MG63 (cell line): ENCODE data around the gene LPIN3. TPM values are rescaled to one million over a fixed set of nuclear protein-coding genes. Genes with fewer than 3 reads are reported as not detected.

ENCODE experiments used
- DNase-seq: peaks from one replicate; pipeline ENCODE4 v3.0.0-alpha.2; 2020
- H3K27me3 ChIP-seq: fragments of 250-450 bp; sonication (Bioruptor Pico); 2 replicates; pipeline ENCODE4 v1.5.1; 2020; ENCODE audit warnings: mild to moderate bottlenecking, moderate library complexity
- H3K36me3 ChIP-seq: fragments of 250-450 bp; sonication (Bioruptor Pico); 2 replicates; pipeline ENCODE4 v1.5.1; 2020; ENCODE audit warnings: mild to moderate bottlenecking, moderate library complexity
- H3K4me3 ChIP-seq: fragments of 250-450 bp; sonication (Bioruptor Pico); 2 replicates; pipeline ENCODE4 v1.5.1; 2020; ENCODE audit warnings: mild to moderate bottlenecking, moderate library complexity
- H3K9me3 ChIP-seq: fragments of 250-450 bp; sonication (Bioruptor Pico); 2 replicates; pipeline ENCODE4 v1.5.1; 2020; ENCODE audit warnings: mild to moderate bottlenecking, moderate library complexity
- total RNA-seq: library from RNA; depleted of rRNA; stranded (reverse); fragments of >200 nt; shearing (Covaris generic); gene quantifications from 2 replicates; pipeline ENCODE4 v1.2.3, GENCODE V29; 2014; ENCODE audit warnings: low replicate concordance

Gene LPIN3
- total RNA-seq, 1 experiment from 2014 or later = 8.6 TPM

DNA sequence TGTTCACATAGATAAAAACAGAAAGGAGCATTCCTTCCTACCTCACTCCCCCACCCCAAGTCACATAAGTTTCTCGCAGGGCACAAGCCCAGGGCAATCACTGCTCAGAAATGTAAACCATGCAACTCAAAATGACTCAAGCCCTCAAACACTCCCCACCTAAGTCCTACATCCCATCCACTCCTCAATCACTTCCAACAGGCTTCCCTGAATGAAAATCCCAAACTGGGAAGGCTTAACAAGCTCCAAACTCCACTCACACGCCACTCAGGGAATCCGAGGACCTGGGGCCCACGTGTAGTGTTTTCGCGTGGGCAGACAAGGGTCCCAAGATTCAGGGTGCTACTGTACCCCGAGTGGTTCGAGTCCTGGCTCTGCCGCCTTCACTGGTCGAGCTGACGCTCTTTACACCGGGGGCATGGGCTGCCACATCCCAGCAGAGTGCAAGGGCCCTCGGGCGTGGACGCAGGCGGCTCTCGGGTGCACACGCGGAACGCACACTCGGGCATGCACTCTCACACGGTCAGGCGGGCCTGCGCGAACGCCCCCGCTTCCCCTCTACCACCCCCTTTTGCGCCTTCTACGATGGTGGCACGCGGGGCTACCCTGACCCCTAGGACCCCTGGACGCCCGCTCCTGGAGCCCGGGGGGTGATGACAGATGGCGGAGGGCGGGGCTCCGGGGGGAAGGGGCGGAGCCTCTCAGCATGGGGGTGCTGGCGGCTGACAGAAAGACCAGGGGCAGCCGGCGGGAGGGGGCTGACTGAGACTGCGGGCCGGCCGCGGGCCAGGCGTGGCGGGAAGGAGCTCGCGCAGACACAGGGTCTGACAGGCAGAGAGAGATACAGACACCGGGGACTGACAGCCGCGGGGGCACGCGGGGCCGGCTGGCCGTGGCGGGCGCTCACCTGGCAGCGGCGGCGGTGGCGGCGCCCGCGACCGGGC, 23.7 kb upstream of the LPIN3 start:
- Histone ChIP-seq H3K27me3 (no peaks in the 10 kb centered on the region), H3K36me3 (peaks cover 13% of the 10 kb centered on the region), H3K4me3 (peak overlapping the region; percentile 75), H3K9me3 (0 out of 2 replicates have a peak, but pooled peaks cover 2% of the 10 kb centered on the region)
- peak; percentile 89 for DNase-seq

DNA sequence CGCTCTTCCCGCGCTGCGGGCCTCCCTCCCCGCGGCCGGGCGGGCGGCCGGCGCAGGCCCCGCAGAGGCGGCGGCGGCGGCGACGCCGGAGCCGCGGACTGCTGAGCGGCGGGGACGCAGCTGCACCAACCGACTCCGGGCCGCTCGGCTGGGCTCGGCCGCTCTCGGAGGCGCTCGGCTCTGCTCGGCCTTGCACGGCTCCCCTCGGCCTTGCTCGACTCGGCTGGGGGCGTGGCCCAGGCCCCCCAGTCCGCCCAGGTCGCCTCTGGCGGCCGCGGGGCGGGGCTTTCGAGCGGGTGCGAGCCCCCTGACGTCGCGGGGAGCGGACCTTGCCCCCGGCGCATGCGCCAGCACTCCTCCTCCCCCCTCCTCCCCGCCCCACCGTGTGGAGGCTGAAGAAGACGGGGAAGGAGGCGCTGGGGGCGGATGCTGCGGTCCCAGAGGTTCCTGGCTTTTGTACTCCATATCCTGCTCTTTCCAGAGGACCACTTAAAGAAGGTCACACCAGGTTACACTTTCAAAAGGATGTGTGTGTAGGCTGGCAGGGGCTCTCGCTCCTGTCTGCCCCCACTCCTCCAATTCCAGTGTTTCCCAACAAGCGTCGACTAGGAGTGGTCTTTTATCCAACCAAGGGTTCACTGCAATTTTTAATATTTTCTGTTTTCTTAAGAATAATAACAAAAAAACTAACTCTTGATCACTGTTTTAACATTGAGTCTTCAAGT, 22.9 kb upstream of the LPIN3 start, which contains the start of gene ZHX3:
Gene ZHX3 (minus strand): TSS at position 186 of the 725 bp plus-strand sequence. CDS start 112,815 bp downstream, outside the sequence.
- peak within 1 kb of the TSS; percentile 75 for H3K4me3 ChIP-seq
- no peaks in the 10 kb centered on the region for H3K9me3 ChIP-seq
- DNase-seq = peak; percentile 98
- peaks cover 4% of the 10 kb centered on the region for H3K36me3 ChIP-seq
- no peaks in the 10 kb centered on the region for H3K27me3 ChIP-seq

DNA sequence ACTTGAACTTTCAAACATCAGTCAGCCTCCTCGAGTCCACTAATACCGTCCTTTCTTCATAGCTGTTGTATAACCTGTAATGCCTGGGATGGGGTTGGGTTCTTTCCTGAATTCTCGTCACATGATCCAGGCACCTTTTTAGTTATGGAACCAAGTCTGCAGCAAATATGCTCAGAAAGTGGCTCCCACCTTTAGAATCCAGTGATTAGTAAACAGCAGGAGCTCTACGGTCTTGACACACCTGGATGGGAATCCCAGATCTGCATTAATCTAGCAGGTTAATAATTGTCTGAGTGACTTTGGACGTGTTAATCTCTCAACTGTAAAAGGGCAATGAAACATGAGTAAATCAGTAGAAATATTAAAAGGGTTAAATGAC, 22.4 kb upstream of the LPIN3 start:
- Histone ChIP-seq H3K27me3 (no peaks in the 10 kb centered on the region), H3K9me3 (no peaks in the 10 kb centered on the region), H3K36me3 (no peaks in the 10 kb centered on the region; the same call in 1 of the 2 replicates), H3K4me3 (peak overlapping the region; percentile 75)
- no peak for DNase-seq

DNA sequence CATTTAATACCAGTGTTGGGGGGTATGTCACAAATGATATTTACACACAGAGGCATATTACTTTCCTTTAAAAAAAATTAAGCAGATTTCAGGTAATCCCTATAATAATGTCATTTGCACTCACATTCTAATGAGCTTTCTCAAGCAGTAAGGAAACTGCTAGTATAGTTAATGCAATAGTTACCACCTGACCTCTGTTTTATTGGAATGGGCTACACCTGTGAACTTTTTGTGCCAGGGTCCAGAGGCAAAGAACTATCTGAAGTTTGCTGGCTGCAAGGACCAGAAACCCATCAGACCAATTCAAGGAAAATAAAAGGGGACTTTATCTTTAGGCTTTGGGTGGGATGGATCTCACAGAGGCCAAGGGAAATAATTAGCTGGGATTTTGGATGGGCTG, 20.2 kb upstream of the LPIN3 start:
- H3K36me3 ChIP-seq = no peaks in the 10 kb centered on the region
- no peak overlapping the region for H3K4me3 ChIP-seq
- DNase-seq = no peak
- no peaks in the 10 kb centered on the region for H3K27me3 ChIP-seq
- no peaks in the 10 kb centered on the region for H3K9me3 ChIP-seq

DNA sequence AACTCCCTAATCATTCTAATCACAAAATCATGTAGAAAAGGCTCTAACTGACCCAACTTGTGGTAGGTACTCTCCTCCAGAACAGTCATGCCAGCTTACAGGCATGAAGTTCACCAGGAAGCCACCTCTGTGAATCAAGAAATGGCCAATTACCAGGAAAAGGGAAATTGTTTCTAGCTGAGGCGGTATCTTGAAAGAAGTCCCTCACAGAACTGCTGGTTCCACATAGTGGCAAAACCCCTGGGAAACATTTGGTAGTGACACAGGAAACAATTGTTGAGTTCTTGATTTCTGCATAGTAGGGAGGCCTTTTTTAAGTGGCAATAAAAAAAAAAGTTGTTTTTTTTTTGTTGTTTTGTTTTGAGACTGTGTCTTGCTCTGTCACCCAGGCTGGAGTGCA, 19.6 kb upstream of the LPIN3 start:
- no peak for DNase-seq
- no peaks in the 10 kb centered on the region for H3K36me3 ChIP-seq
- no peaks in the 10 kb centered on the region for H3K27me3 ChIP-seq
- no peak overlapping the region for H3K4me3 ChIP-seq
- no peaks in the 10 kb centered on the region for H3K9me3 ChIP-seq

DNA sequence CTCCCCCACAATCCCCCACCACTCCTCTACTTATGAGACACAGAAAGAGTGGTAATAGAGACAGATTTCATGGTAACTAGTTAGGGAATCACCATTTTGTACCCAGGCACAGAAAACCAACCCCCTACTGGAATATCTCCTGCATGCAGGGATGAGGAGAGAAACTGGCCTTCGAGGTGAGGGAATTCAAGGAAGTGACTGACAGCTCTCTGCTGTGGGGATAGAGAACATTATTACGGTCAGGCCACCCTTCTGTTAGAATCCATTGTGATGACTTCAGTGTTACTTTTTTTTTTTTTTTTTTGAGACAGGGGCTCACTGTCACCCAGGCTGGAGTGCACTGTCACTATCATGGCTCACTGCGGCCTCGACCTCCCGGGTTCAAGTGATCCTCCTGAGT, 13.4 kb upstream of the LPIN3 start:
- DNase-seq = no peak
- no peaks in the 10 kb centered on the region for H3K36me3 ChIP-seq
- no peaks in the 10 kb centered on the region for H3K9me3 ChIP-seq
- no peaks in the 10 kb centered on the region for H3K27me3 ChIP-seq
- no peak overlapping the region for H3K4me3 ChIP-seq

DNA sequence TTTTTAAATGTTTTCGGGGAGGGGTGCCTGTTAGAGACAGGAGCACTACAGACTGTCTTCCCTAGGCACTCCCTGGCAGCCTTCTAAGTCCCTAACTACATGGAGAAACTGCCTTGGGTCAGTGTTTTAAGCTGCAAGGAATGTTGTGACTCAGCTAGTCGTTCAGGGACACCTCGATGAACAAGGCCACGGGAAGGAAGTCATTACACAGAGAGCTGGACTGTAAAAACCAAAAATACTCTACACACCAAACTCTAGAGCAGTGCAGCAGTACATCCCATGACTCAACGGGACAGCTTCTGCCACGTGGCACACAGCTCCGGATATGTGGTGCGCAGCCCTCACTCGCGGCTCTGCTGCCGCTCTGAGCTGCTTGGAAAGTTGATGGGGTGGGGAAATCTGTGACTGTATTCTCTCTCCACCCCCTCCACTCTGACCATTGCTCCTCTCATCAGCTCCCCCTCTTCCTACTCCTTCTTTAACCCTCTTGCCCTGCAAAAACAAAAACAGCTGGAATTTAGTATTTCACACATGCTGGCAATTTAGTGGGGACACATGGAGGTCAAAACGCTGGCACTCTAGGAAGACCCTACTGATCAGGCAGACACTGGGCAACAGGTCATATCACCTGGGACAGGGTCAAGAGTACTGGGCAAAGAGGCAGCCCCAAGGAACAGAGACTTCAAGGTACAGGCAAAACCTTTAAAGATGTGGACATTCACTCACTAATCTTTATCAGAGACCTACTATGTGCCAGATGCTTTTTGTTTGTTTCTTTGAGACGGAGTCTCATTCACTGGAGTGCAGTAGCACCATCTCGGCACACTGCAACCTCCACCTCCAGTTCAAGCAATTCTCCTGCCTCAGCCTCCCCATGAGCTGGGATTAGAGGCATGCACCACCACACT, 10.9 kb upstream of the LPIN3 start:
- no peaks in the 10 kb centered on the region for H3K36me3 ChIP-seq
- H3K27me3 ChIP-seq = no peaks in the 10 kb centered on the region
- peak; percentile 96 for DNase-seq
- H3K9me3 ChIP-seq = no peaks in the 10 kb centered on the region
- H3K4me3 ChIP-seq = no peak overlapping the region

DNA sequence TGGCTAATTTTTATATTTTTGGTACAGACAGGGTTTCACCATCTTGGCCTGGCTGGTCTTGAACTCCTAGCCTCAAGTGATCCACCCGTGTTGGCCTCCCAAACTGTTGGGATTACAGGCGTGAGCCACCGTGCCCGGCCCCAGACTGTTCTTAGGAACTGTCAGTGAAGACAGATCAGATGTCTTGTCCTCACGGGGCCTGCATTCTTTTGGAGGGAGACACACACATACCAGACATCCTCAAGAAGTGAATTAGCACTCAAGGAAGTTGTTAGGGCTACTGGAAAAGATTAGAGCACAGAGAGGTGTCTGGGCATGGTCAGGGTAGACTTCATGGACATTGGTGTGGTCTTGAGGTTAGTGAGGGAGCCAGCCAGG, 10.3 kb upstream of the LPIN3 start:
- no peak for DNase-seq
- H3K9me3 ChIP-seq = no peaks in the 10 kb centered on the region
- no peak overlapping the region for H3K4me3 ChIP-seq
- H3K27me3 ChIP-seq = no peaks in the 10 kb centered on the region
- H3K36me3 ChIP-seq = no peaks in the 10 kb centered on the region

DNA sequence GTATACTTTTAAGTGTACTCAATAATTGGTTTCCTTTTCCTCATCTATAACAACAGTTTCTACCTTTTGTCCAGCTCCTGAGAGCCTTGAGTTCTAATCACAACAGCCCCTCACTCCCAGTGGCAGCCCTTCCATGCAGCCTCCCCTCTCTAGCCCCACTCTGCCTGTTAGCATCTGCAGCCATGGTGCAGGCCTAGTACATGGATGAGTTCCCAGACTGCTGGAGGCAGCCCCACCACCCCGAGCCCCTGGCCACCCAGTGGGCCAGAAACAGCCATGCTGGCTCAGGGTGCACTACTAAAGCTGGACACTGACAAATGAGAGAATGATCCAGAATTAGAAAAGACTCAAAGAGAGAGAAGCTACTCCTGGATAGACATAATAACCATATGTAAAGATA, 9.7 kb upstream of the LPIN3 start:
- no peak overlapping the region for H3K4me3 ChIP-seq
- no peak for DNase-seq
- H3K36me3 ChIP-seq = no peaks in the 10 kb centered on the region
- no peaks in the 10 kb centered on the region for H3K9me3 ChIP-seq
- no peaks in the 10 kb centered on the region for H3K27me3 ChIP-seq

DNA sequence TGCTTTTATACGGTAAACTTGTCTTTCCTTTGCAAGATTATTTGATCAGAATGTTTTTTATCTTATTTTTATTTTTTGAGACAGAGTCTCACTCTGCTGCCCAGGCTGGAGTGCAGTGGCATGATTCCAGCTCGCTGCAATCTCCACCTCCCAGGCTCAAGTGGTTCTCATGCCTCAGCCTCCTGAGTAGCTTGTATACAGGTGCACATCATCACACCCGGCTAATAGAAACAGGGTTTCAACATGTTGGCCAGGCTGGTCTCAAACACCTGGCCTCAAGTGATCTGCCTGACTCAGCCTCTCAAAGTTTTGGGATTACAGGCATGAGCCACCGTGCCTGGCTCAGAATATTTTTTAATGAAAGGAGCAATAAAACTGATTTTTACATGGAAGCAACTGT, 8.9 kb upstream of the LPIN3 start:
- H3K9me3 ChIP-seq = no peaks in the 10 kb centered on the region
- H3K4me3 ChIP-seq = no peak overlapping the region
- H3K36me3 ChIP-seq = no peaks in the 10 kb centered on the region
- no peaks in the 10 kb centered on the region for H3K27me3 ChIP-seq
- no peak for DNase-seq

DNA sequence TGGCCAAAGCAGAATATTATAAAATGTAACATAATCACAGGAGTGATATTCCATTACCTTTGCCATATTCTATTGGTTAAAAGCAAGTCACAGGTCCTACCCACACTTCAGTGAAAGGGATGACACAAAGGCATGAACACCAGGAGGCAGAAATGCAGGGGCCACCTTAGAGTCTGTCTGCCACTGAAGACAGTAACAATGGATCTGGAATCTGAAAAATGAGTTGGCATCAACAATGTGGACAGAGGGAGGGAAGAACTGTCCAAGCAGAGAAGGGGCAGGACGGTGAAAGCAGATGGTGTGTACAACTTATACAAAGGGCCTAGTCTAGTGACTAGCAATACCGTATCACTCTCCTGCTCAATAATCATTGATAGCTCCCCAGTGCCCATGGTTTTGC, 6.6 kb upstream of the LPIN3 start:
- no peak for DNase-seq
- Histone ChIP-seq H3K4me3 (no peak overlapping the region), H3K27me3 (no peaks in the 10 kb centered on the region), H3K9me3 (no peaks in the 10 kb centered on the region), H3K36me3 (no peaks in the 10 kb centered on the region)

DNA sequence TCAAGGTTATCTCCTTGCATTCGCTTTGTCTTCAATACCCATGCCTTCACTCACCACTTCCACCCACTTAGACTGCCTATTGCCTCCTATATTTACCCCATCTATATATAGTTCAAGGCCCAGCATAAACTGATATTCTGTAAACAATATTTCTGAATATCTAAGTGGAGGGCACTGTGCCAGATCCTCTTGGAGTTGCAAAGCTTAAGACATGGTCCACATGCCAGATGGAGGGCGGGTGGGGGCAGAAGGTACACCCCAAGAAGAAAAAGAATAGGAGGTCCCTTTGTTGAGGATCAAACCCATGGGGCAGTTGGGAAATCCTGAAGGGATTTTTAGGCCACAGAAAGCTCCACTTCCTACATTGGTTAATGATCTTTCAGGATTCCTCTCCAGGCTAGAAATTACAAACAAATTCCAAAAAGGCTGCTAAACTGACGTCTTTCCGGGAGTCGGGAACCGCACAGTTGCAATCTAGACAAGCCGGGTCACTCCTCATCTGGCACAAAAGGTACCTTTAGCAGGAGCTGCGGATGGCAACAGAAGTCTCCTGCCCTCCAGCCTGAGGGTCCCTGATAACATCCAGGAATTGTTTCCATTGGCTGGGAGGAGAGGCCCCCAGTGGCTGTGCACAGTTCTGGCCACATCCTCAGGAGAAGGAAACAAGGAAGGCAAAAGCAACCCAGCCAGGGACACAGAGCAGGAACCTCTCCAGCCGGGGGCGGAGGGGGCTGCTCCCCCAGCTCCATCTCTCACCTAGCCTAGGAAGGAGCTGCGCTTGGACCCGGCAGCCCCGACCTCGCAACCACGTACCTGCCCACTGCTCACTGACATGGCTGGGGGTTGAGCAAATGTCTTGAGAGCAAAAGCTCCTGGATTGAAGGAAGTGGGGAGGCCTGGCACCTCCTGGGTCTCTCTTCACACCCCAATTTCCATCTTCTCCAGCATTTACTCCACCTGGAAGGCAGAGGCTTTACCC, 5.9 kb upstream of the LPIN3 start:
- no peaks in the 10 kb centered on the region for H3K36me3 ChIP-seq
- DNase-seq = no peak
- no peak overlapping the region for H3K4me3 ChIP-seq
- H3K27me3 ChIP-seq = no peaks in the 10 kb centered on the region
- no peaks in the 10 kb centered on the region for H3K9me3 ChIP-seq

DNA sequence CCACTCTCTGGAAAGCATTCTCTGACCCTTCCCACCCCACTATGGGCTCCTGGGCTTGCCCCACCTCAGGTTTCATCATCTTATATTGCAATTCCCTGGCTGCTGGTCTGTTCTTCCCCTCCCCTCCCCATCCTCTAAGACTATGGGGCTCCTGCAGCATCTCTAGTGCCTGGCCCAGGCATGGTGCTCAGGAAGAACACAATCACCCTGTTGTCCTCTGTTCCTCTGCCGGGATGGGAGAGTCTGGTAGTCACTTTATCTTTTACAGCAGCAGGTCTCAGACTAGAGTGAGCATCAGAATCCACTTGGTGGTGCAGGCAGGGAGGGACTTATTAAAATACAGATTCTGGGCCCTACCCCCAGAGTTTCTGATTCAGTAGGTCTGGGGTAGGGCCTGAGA, 5.0 kb upstream of the LPIN3 start:
- H3K9me3 ChIP-seq = no peaks in the 10 kb centered on the region
- no peak for DNase-seq
- H3K36me3 ChIP-seq = no peaks in the 10 kb centered on the region
- no peaks in the 10 kb centered on the region for H3K27me3 ChIP-seq
- no peak overlapping the region for H3K4me3 ChIP-seq

DNA sequence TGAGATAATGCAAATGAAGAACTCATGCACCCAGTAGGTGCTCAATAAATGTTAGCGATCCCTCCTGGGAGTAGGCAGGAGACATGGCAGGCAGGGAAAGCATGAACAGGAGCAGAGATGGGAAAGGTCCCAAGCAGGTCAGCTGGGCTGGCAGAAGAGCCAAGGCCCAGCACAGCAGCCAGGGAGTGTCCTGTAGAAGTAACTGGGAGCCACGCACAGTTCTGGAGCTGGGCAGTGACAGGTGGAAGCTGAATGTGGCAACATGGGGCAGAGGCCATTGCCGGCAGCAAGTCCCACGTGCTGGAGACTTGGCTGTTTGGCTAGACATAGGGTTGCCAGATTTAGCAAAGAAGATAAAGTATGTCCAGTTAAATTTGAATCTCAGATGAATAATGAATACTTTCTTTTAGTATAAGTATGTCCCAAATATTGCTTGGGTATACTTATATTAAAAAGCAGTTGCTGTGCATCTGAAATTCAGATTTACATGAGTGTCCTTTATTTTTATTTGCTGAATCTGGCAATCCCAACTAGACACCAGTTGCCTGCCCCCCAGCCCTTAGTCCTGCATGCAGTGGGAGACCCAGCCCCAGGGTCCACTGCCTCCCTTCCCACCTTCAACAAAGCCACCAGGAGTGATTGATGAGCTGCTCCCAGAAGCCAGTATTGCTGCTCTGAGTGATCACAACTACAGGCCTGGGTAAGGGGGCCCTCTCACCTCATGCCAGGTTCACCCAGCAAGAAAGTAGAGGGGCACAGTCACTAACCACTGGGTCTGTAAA, 3.7 kb upstream of the LPIN3 start:
- Histone ChIP-seq H3K27me3 (no peaks in the 10 kb centered on the region), H3K9me3 (no peaks in the 10 kb centered on the region), H3K4me3 (no peak overlapping the region), H3K36me3 (no peaks in the 10 kb centered on the region)
- no peak for DNase-seq

DNA sequence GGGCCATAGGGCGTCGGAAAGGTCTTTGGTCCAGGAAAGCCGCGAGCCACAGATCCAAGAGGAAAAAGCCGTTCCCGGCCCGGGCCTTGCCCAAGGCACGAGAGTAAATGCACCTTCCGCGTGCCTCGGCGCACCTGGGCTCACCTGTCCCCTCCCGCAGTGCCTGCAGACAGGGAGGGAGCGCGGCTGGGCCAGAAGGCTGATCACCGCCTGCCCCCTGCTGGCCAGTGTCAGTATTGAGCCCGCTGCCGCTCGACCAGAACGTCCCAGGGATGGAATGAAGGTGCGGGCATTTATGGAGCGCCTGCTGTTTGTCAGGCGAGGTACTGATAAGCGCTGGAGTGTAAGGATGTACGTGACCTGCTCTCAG, 679 bp upstream of the LPIN3 start:
- H3K27me3 ChIP-seq = no peaks in the 10 kb centered on the region
- peak overlapping the region; percentile 59 for H3K4me3 ChIP-seq
- H3K36me3 ChIP-seq = no peaks in the 10 kb centered on the region
- no peaks in the 10 kb centered on the region for H3K9me3 ChIP-seq
- DNase-seq = peak; percentile 70
